Body of pancreas (tissue), 4 donors: Measurements from ENCODE around the gene FHOD1.

Experiments
- POLR2A ChIP-seq, 3 donors: fragments of 450-650 bp; IDR thresholded peaks; one replicate each; pipeline ENCODE4 v1.6.1; 2016; ENCODE audit warnings: antibody characterized with exemption in 3 of 3, mild to moderate bottlenecking in 2 of 3
- TF ChIP-seq, protein P1 (sequence below), 7 experiments: fragments of 450-650 bp in 4 of 7; fragments of 200-600 bp in 3 of 7; sonication (generic) in 3 of 7; IDR thresholded peaks; one replicate each; pipeline ENCODE4 v1.5.1; 2016 to 2019; ENCODE audit warnings: antibody characterized with exemption in 7 of 7

GRCh38 chr16:67296420-67296819 lies 49.1 kb upstream of the FHOD1 start:
- TF ChIP-seq, protein P1, sequence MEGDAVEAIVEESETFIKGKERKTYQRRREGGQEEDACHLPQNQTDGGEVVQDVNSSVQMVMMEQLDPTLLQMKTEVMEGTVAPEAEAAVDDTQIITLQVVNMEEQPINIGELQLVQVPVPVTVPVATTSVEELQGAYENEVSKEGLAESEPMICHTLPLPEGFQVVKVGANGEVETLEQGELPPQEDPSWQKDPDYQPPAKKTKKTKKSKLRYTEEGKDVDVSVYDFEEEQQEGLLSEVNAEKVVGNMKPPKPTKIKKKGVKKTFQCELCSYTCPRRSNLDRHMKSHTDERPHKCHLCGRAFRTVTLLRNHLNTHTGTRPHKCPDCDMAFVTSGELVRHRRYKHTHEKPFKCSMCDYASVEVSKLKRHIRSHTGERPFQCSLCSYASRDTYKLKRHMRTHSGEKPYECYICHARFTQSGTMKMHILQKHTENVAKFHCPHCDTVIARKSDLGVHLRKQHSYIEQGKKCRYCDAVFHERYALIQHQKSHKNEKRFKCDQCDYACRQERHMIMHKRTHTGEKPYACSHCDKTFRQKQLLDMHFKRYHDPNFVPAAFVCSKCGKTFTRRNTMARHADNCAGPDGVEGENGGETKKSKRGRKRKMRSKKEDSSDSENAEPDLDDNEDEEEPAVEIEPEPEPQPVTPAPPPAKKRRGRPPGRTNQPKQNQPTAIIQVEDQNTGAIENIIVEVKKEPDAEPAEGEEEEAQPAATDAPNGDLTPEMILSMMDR (IDR thresholded peaks at IDR 0.05), result no peak
- TF ChIP-seq POLR2A (IDR thresholded peaks at IDR 0.05), result no peak
